GM12878 (cell line): Measurements from ENCODE around the gene FRAS1.

Source experiments
- ATF2 ChIP-seq: IDR thresholded peaks from 2 replicates; pipeline ENCODE4 v1.6.1; 2012; ENCODE audit warnings: low read length, inconsistent platforms
- EP300 ChIP-seq, 2 experiments: fragments of 150-350 bp in 1 of 2; IDR thresholded peaks; 2 replicates each; pipeline ENCODE4 v1.6.1; 2011 to 2012; ENCODE audit warnings: low read depth in 2 of 2, low read length in 2 of 2, borderline replicate concordance in 1 of 2, improper control_type of control experiment in 1 of 2, inconsistent platforms in 1 of 2; ENCODE audit not compliant: control insufficient read depth in 1 of 2
- EZH2 ChIP-seq: IDR thresholded peaks from 2 replicates; pipeline ENCODE4 v1.6.1; 2012; ENCODE audit warnings: low read depth, mild to moderate bottlenecking, control low read depth, inconsistent platforms, low read length, borderline replicate concordance; ENCODE audit not compliant: control insufficient read depth
- HCFC1 ChIP-seq: fragments of 150-350 bp; IDR thresholded peaks from 2 replicates; pipeline ENCODE4 v1.6.1; 2014; ENCODE audit warnings: low read length
- POLR2A ChIP-seq: IDR thresholded peaks from 2 replicates; pipeline ENCODE4 v1.6.1; 2011; ENCODE audit warnings: low read depth, mild to moderate bottlenecking, low read length
- SRF ChIP-seq, 2 experiments: IDR thresholded peaks; 2 replicates each; pipeline ENCODE4 v1.6.1; 2011; ENCODE audit warnings: low read depth in 2 of 2, low read length in 2 of 2, mild to moderate bottlenecking in 1 of 2, moderate library complexity in 1 of 2
- TAF1 ChIP-seq: IDR thresholded peaks from 2 replicates; pipeline ENCODE4 v1.6.1; 2011; ENCODE audit warnings: mild to moderate bottlenecking, low read depth, low read length, borderline replicate concordance
- TARDBP ChIP-seq: IDR thresholded peaks from 2 replicates; pipeline ENCODE4 v1.6.1; 2016; ENCODE audit warnings: borderline replicate concordance
- TF ChIP-seq, protein P1 (sequence below), 3 experiments: IDR thresholded peaks in 2 of 3; conservative IDR thresholded peaks in 1 of 3; 2 replicates each; pipeline ENCODE4 v1.5.1; 2011; ENCODE audit warnings: low read depth in 3 of 3, low read length in 3 of 3, mild to moderate bottlenecking in 3 of 3, control low read depth in 2 of 3, moderate library complexity in 2 of 3, inconsistent platforms in 1 of 3, mixed read lengths in 1 of 3; ENCODE audit not compliant: control insufficient read depth in 2 of 3, insufficient read depth in 1 of 3; ENCODE audit errors: extremely low read depth in 1 of 3

GRCh38 chr4:78424461-78424860 lies 367.3 kb downstream of the FRAS1 start:
- TF ChIP-seq TAF1: no peak
- TF ChIP-seq TARDBP: no peak
- no peak for TF ChIP-seq SRF (IDR thresholded peaks at IDR 0.05; ENCODE audit: low read depth in 2 of 2, low read length in 2 of 2)
- TF ChIP-seq, protein P1, sequence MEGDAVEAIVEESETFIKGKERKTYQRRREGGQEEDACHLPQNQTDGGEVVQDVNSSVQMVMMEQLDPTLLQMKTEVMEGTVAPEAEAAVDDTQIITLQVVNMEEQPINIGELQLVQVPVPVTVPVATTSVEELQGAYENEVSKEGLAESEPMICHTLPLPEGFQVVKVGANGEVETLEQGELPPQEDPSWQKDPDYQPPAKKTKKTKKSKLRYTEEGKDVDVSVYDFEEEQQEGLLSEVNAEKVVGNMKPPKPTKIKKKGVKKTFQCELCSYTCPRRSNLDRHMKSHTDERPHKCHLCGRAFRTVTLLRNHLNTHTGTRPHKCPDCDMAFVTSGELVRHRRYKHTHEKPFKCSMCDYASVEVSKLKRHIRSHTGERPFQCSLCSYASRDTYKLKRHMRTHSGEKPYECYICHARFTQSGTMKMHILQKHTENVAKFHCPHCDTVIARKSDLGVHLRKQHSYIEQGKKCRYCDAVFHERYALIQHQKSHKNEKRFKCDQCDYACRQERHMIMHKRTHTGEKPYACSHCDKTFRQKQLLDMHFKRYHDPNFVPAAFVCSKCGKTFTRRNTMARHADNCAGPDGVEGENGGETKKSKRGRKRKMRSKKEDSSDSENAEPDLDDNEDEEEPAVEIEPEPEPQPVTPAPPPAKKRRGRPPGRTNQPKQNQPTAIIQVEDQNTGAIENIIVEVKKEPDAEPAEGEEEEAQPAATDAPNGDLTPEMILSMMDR (IDR thresholded peaks at IDR 0.05 in 2 of 3, conservative IDR thresholded peaks at IDR 0.05 in 1 of 3; ENCODE audit: control insufficient read depth in 2 of 3, extremely low read depth in 1 of 3, insufficient read depth in 1 of 3, low read depth in 3 of 3, low read length in 3 of 3): no peak
- TF ChIP-seq POLR2A: no peak
- TF ChIP-seq EP300 (IDR thresholded peaks at IDR 0.05; ENCODE audit: borderline replicate concordance in 1 of 2, control insufficient read depth in 1 of 2, low read depth in 2 of 2, low read length in 2 of 2): no peak
- TF ChIP-seq ATF2: no peak
- no peak for TF ChIP-seq EZH2
- no peak for TF ChIP-seq HCFC1
